22Rv1 (cell line): ENCODE measurements around the gene ITGB4.

ENCODE experiments used
- CTCF ChIP-seq: fragments of 450-650 bp; IDR thresholded peaks from 2 replicates; pipeline ENCODE4 v1.5.1; 2017; ENCODE audit warnings: mild to moderate bottlenecking
- ZFX ChIP-seq: fragments of 450-650 bp; IDR thresholded peaks from 2 replicates; pipeline ENCODE4 v1.6.1; 2017; ENCODE audit warnings: antibody characterized with exemption, borderline replicate concordance

GRCh38 chr17:75743625-75744206 is 22.5 kb downstream of the ITGB4 start:
- TF ChIP-seq CTCF: no peak
- no peak for TF ChIP-seq ZFX
